GM12878 (cell line): ENCODE results near the gene LHFPL3.

Experiments
- BHLHE40 ChIP-seq, 2 experiments: fragments of 450-650 bp in 1 of 2; IDR thresholded peaks; 2 replicates each; pipeline ENCODE4 v1.6.1; 2011 to 2017; ENCODE audit warnings: low read depth in 2 of 2, borderline replicate concordance in 1 of 2, improper control_type of control experiment in 1 of 2, low read length in 1 of 2, mild to moderate bottlenecking in 1 of 2
- CREM ChIP-seq: IDR thresholded peaks from 2 replicates; pipeline ENCODE4 v1.6.1; 2014; ENCODE audit warnings: antibody characterized with exemption, low read depth
- CTCF ChIP-seq, 3 experiments: IDR thresholded peaks in 2 of 3; conservative IDR thresholded peaks in 1 of 3; 2 replicates each; pipeline ENCODE4 v1.5.1; 2011; ENCODE audit warnings: low read depth in 3 of 3, low read length in 3 of 3, mild to moderate bottlenecking in 3 of 3, control low read depth in 2 of 3, moderate library complexity in 2 of 3, inconsistent platforms in 1 of 3, mixed read lengths in 1 of 3; ENCODE audit not compliant: control insufficient read depth in 2 of 3, insufficient read depth in 1 of 3; ENCODE audit errors: extremely low read depth in 1 of 3
- EZH2 ChIP-seq: IDR thresholded peaks from 2 replicates; pipeline ENCODE4 v1.6.1; 2012; ENCODE audit warnings: low read depth, mild to moderate bottlenecking, control low read depth, inconsistent platforms, low read length, borderline replicate concordance; ENCODE audit not compliant: control insufficient read depth
- SIN3A ChIP-seq: IDR thresholded peaks from 2 replicates; pipeline ENCODE4 v1.6.1; 2012; ENCODE audit warnings: low read depth, low read length, improper control_type of control experiment

DNA sequence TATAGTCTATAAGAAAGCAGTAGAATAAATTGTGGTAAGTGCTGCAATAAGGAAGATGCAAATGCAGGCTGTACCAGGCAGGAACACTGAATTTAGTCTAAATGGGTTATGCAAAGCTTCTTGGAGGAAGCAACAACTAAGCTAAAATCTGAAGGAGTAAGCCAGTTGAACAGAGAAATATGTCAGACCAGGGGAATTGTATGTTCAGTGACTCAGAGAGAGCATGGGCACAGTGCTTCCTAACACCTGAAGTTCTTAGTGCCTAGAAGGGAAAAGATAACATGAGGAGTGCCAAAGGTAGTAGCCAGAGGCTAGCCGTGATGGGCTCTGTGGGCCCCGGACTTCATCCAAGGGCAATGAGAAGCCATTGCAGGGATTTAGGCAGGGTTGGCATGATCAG lies 481.5 kb downstream of the LHFPL3 start:
- TF ChIP-seq CREM (no peak), BHLHE40 (IDR thresholded peaks at IDR 0.05; ENCODE audit: borderline replicate concordance in 1 of 2, low read depth in 2 of 2, low read length in 1 of 2) (no peak), CTCF (IDR thresholded peaks at IDR 0.05 in 2 of 3, conservative IDR thresholded peaks at IDR 0.05 in 1 of 3; ENCODE audit: control insufficient read depth in 2 of 3, extremely low read depth in 1 of 3, insufficient read depth in 1 of 3, low read depth in 3 of 3, low read length in 3 of 3) (no peak), SIN3A (no peak), EZH2 (no peak)
